ENCODE data around the gene ZBTB20.

The ZBTB20 gene

DNA sequence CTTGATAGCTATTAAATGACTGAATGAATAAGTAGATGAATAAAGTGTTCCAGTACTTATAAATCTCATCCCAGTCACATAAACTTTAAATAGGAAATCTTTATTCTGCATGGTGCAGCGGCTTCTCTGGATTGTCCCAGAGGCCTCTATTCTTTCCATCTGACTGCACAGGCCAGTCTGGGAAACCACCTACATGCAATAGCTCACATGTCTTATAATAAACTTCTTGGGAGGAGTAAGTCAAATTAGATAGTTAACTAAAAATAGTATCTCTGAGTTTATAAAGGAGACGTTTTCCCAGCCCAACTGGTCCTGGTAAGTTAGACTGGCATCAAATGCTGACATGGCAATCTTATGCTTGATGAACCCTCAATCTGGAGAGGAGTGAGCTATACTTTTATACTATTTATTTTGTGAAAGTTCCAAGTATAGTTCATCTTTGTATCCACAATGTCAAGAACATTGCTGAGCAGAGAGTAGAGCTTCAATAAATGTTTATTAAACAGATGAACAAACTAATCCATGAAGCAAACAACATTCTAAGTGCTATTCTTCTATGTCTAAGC, 435.7 kb downstream of the ZBTB20 start:
- H3K9ac ChIP-seq (ENCODE audit: low read depth, low read length): no peak overlapping the region
- no peaks in the 10 kb centered on the region for H3K9me3 ChIP-seq (ENCODE audit: control insufficient read depth, insufficient read depth, low read length)
- no peaks in the 10 kb centered on the region for H3K27me3 ChIP-seq (ENCODE audit: control insufficient read depth, insufficient read depth, low read length)
- H3K4me3 ChIP-seq (ENCODE audit: low read depth, low read length): no peak overlapping the region
- no peaks in the 10 kb centered on the region for H3K36me3 ChIP-seq (ENCODE audit: control insufficient read depth, insufficient read depth, low read length)
- H3K4me1 ChIP-seq (ENCODE audit: control insufficient read depth, insufficient read depth, low read length): peaks cover 15% of the 10 kb centered on the region

GRCh38 chr3:114709102-114709501, 438.0 kb downstream of the ZBTB20 start:
- H3K9ac ChIP-seq (ENCODE audit: low read depth, low read length): no peak overlapping the region
- H3K27me3 ChIP-seq (ENCODE audit: control insufficient read depth, insufficient read depth, low read length): no peaks in the 10 kb centered on the region
- H3K4me3 ChIP-seq (ENCODE audit: low read depth, low read length): no peak overlapping the region
- H3K9me3 ChIP-seq (ENCODE audit: control insufficient read depth, insufficient read depth, low read length): no peaks in the 10 kb centered on the region
- H3K4me1 ChIP-seq (ENCODE audit: control insufficient read depth, insufficient read depth, low read length): peaks cover 14% of the 10 kb centered on the region
- no peaks in the 10 kb centered on the region for H3K36me3 ChIP-seq (ENCODE audit: control insufficient read depth, insufficient read depth, low read length)

- no peaks in the 10 kb centered on the region for H3K27me3 ChIP-seq (ENCODE audit: control insufficient read depth, insufficient read depth, low read length)
Measured at GRCh38 chr3:114707252-114707860, 439.7 kb downstream of the ZBTB20 start.

GRCh38 chr3:114706591-114707232, 440.4 kb downstream of the ZBTB20 start:
- Histone ChIP-seq H3K4me1 (ENCODE audit: control insufficient read depth, insufficient read depth, low read length) (peaks cover 18% of the 10 kb centered on the region), H3K27me3 (ENCODE audit: control insufficient read depth, insufficient read depth, low read length) (no peaks in the 10 kb centered on the region), H3K36me3 (ENCODE audit: control insufficient read depth, insufficient read depth, low read length) (no peaks in the 10 kb centered on the region), H3K9me3 (ENCODE audit: control insufficient read depth, insufficient read depth, low read length) (no peaks in the 10 kb centered on the region), H3K4me3 (ENCODE audit: low read depth, low read length) (no peak overlapping the region), H3K9ac (ENCODE audit: low read depth, low read length) (no peak overlapping the region)

More at GRCh38 chr3:114707252-114707860, 439.7 kb downstream of the ZBTB20 start:
- Histone ChIP-seq H3K36me3 (ENCODE audit: control insufficient read depth, insufficient read depth, low read length) (no peaks in the 10 kb centered on the region), H3K4me3 (ENCODE audit: low read depth, low read length) (no peak overlapping the region), H3K4me1 (ENCODE audit: control insufficient read depth, insufficient read depth, low read length) (peaks cover 14% of the 10 kb centered on the region), H3K9ac (ENCODE audit: low read depth, low read length) (no peak overlapping the region), H3K9me3 (ENCODE audit: control insufficient read depth, insufficient read depth, low read length) (no peaks in the 10 kb centered on the region)

DNA sequence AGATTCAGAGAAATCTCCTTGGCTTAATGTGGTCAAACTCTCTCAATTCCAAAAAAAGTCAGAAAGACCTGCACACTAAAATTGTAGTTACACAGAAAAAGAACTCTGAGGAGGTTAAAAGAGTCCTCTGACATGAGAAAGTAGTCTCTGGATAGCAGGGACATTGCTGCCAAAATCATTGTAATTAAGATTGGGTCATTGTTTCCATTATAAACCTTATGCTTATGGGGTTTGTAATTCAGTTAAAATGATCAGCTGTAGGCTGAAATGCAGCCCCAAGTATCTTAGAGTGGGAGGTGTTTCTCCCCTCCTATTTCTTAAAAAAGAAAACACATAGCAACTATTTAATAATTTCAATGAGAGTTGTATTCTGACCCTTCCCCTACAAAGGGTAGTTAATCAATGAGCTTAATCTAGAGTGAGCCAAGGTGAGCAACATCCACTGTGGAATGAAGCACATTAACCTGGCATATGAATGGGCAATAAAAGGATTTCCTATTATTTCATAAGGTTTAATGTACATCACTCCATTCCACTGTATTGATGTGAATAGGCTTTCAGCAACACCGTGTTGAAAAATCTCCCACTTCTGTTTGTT, 446.4 kb downstream of the ZBTB20 start:
- H3K27me3 ChIP-seq (ENCODE audit: control insufficient read depth, insufficient read depth, low read length): no peaks in the 10 kb centered on the region
- H3K36me3 ChIP-seq (ENCODE audit: control insufficient read depth, insufficient read depth, low read length): no peaks in the 10 kb centered on the region
- H3K4me3 ChIP-seq (ENCODE audit: low read depth, low read length): no peak overlapping the region
- no peak overlapping the region for H3K9ac ChIP-seq (ENCODE audit: low read depth, low read length)
- no peaks in the 10 kb centered on the region for H3K9me3 ChIP-seq (ENCODE audit: control insufficient read depth, insufficient read depth, low read length)
- H3K4me1 ChIP-seq (ENCODE audit: control insufficient read depth, insufficient read depth, low read length): peaks cover 24% of the 10 kb centered on the region

GRCh38 chr3:114698146-114699105, 448.7 kb downstream of the ZBTB20 start:
- no peaks in the 10 kb centered on the region for H3K9me3 ChIP-seq (ENCODE audit: control insufficient read depth, insufficient read depth, low read length)
- H3K9ac ChIP-seq (ENCODE audit: low read depth, low read length): no peak overlapping the region
- no peak overlapping the region for H3K4me3 ChIP-seq (ENCODE audit: low read depth, low read length)
- H3K27me3 ChIP-seq (ENCODE audit: control insufficient read depth, insufficient read depth, low read length): no peaks in the 10 kb centered on the region
- peaks cover 32% of the 10 kb centered on the region for H3K4me1 ChIP-seq (ENCODE audit: control insufficient read depth, insufficient read depth, low read length)
- no peaks in the 10 kb centered on the region for H3K36me3 ChIP-seq (ENCODE audit: control insufficient read depth, insufficient read depth, low read length)

DNA sequence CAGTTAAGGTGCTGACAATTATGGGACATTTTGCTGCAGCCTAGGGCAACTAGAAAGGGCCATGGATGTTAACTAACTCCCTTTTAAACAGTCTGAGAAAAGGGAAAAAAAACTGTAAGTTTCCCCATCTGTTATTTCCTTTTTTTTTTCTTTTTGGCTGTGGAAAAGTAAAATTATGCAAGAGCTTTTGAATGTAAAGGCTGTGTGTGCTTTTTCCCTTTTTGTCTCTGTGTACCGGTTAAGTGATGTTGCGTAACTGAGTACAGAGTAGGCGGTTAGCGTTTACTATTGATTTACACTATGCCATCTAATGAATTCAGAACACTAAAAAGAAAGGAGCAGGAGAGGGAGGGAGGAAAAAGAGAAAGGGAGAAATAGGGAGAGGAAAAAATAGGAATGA, 449.7 kb downstream of the ZBTB20 start:
- Histone ChIP-seq H3K27me3 (ENCODE audit: control insufficient read depth, insufficient read depth, low read length) (no peaks in the 10 kb centered on the region), H3K4me3 (ENCODE audit: low read depth, low read length) (no peak overlapping the region), H3K36me3 (ENCODE audit: control insufficient read depth, insufficient read depth, low read length) (no peaks in the 10 kb centered on the region), H3K9ac (ENCODE audit: low read depth, low read length) (no peak overlapping the region), H3K4me1 (ENCODE audit: control insufficient read depth, insufficient read depth, low read length) (peaks cover 32% of the 10 kb centered on the region), H3K9me3 (ENCODE audit: control insufficient read depth, insufficient read depth, low read length) (no peaks in the 10 kb centered on the region)

DNA sequence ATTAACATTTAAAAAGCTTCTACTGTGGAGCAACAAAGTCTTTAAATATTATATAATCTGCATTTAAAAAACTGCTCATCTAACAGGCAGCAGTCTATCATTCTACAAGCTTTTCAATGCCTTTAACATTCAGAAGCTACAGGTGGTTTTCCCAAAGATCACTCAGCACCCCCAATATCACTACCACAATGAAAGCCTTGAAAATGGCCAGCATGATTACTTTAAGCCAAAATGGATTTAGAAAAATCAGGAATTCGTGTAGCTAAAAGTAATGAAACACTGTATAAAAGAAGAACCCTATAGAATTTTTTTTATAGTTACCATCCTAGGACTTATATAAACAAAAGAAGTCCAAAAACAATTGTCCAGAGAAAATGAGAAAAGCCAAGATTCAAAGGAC, 452.8 kb downstream of the ZBTB20 start:
- Histone ChIP-seq H3K27me3 (ENCODE audit: control insufficient read depth, insufficient read depth, low read length) (no peaks in the 10 kb centered on the region), H3K9ac (ENCODE audit: low read depth, low read length) (no peak overlapping the region), H3K4me3 (ENCODE audit: low read depth, low read length) (no peak overlapping the region), H3K4me1 (ENCODE audit: control insufficient read depth, insufficient read depth, low read length) (peaks cover 18% of the 10 kb centered on the region), H3K36me3 (ENCODE audit: control insufficient read depth, insufficient read depth, low read length) (no peaks in the 10 kb centered on the region), H3K9me3 (ENCODE audit: control insufficient read depth, insufficient read depth, low read length) (no peaks in the 10 kb centered on the region)

- no peaks in the 10 kb centered on the region for H3K9me3 ChIP-seq (ENCODE audit: control insufficient read depth, insufficient read depth, low read length)
- H3K27me3 ChIP-seq (ENCODE audit: control insufficient read depth, insufficient read depth, low read length): no peaks in the 10 kb centered on the region
- H3K4me1 ChIP-seq (ENCODE audit: control insufficient read depth, insufficient read depth, low read length): peaks cover 13% of the 10 kb centered on the region
- no peak overlapping the region for H3K4me3 ChIP-seq (ENCODE audit: low read depth, low read length)
- no peak overlapping the region for H3K9ac ChIP-seq (ENCODE audit: low read depth, low read length)
- H3K36me3 ChIP-seq (ENCODE audit: control insufficient read depth, insufficient read depth, low read length): no peaks in the 10 kb centered on the region
Measured at GRCh38 chr3:114691871-114692270, 455.2 kb downstream of the ZBTB20 start.

GRCh38 chr3:114690911-114691310, 456.2 kb downstream of the ZBTB20 start:
- H3K9me3 ChIP-seq (ENCODE audit: control insufficient read depth, insufficient read depth, low read length): no peaks in the 10 kb centered on the region
- no peak overlapping the region for H3K4me3 ChIP-seq (ENCODE audit: low read depth, low read length)
- H3K9ac ChIP-seq (ENCODE audit: low read depth, low read length): no peak overlapping the region
- H3K27me3 ChIP-seq (ENCODE audit: control insufficient read depth, insufficient read depth, low read length): no peaks in the 10 kb centered on the region
- no peaks in the 10 kb centered on the region for H3K36me3 ChIP-seq (ENCODE audit: control insufficient read depth, insufficient read depth, low read length)
- peaks cover 15% of the 10 kb centered on the region for H3K4me1 ChIP-seq (ENCODE audit: control insufficient read depth, insufficient read depth, low read length)

DNA sequence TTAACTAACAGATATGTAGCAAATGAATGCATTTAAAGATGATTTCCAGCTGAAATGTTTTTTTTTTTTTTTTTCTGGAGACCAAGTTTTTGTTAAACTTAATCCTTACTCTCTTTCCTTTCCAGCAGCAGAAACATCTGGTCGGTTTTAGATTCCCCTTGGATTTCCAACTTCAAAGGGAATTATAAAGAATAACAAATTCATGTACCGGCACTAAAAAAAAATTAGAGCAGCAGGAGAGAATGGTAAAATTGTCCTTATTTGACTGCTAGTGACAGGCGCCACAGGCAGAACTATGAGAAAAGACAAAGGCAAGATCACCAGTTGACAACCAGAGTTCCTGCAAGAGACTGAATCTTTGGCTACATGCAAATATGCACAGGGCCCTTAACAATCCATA, 459.9 kb downstream of the ZBTB20 start:
- Histone ChIP-seq H3K9ac (ENCODE audit: low read depth, low read length) (no peak overlapping the region), H3K4me3 (ENCODE audit: low read depth, low read length) (no peak overlapping the region), H3K9me3 (ENCODE audit: control insufficient read depth, insufficient read depth, low read length) (no peaks in the 10 kb centered on the region), H3K4me1 (ENCODE audit: control insufficient read depth, insufficient read depth, low read length) (peaks cover 7% of the 10 kb centered on the region), H3K36me3 (ENCODE audit: control insufficient read depth, insufficient read depth, low read length) (no peaks in the 10 kb centered on the region), H3K27me3 (ENCODE audit: control insufficient read depth, insufficient read depth, low read length) (no peaks in the 10 kb centered on the region)

All from iPS-15b (cell line).